HG03558 (cell line): ENCODE data around the gene CKS2.

Source experiments
- ATAC-seq: cut with Tn5 transposase; IDR thresholded peaks from one replicate; pipeline ENCODE4 v1.9.1; 2021; ENCODE audit warnings: moderate number of reproducible peaks; ENCODE audit not compliant: unreplicated experiment; ENCODE audit errors: extremely low read depth

Gene CKS2

DNA sequence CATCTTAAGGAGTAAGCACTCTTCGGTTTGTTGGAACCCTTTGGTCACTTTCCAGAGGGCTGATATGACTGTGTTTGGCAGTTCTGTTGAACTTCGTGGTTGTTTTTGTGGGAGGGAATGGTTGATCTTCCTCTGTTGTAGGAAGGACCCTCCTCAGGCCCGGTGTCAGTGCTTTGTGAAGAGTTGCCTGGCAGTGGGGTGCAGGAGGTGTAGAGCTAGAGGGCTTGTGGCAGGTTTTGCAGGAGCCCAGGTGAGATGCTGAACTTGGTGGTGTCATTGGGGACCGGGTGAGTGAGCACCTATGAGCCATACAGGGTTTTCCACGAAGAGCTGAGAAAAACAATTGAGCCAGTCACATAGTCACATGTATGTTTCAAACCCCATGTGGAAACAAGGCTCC lies 34.5 kb downstream of the CKS2 start:
- no peak for ATAC-seq

DNA sequence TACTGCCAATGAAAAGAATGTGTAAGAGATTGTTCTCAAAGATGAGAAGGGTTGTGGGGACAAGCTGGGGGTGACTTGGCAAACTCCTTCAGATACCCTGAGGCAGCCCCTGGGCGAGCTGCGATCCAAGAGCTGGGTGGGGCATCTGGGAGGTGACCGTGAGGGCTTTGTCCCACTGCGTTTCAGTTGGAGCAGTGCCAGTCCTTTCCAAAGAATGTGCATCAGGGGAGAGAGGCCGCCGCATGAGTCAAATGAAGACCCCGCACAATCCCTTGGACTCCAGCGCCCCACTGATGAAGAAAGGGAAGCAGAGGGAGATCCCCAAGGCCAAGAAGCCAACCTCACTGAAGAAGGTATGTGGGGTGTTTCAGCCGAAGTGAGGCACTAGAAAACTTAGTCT lies 35.7 kb downstream of the CKS2 start:
- ATAC-seq, result no peak

- ATAC-seq, result no peak
Measured at GRCh38 chr9:89347651-89348050, 36.7 kb downstream of the CKS2 start.

- no peak for ATAC-seq
Measured at GRCh38 chr9:89349607-89350006, 38.6 kb downstream of the CKS2 start.

DNA sequence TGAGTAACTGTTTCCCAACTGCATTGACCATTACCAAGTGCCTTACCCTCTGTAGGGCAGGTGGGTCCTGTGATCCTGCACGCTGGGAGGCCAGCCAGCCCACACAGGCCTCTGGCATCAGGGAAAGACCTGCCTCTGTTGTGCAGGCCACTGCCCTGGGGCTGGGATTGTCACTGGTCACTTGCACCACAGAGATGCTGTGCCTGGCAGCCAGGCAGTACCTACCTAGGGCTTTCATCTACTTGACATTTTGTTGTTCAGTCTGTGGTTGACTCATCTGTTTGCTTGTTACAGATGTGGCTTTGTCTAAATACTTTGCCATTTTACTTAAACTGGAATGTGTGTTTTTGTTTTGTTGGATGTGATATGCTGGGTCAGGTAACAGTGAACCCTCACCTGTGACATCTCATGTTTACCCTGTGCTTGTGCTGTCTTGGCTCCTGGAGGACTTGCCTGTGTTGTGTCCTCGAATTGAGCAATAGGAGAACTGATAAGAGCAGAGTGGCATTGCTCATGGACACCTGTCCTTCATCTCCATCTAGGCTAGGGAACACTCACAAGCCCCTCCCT lies 40.1 kb downstream of the CKS2 start:
- ATAC-seq, result no peak

- no peak for ATAC-seq
Measured at GRCh38 chr9:89351584-89352300, 40.7 kb downstream of the CKS2 start.

DNA sequence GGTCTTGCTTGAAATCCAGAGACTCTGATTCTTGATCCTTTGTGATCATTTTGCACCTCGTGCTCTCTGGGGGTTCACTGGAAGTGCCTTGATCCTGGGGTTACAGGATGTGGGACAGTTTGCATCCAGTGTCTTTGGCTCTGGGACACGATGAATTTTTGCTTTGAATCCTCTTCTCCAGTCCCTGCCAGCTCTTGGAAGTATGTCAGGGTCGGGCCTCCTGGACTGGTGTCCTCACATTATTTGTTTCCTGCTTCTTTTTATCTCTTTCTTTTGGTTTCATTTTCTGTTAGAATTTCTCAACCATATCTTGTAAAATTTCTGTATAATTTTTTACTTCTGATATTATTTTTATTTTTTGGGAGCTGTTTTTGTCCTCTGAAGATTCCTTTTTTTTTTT lies 41.5 kb downstream of the CKS2 start:
- ATAC-seq, result no peak

DNA sequence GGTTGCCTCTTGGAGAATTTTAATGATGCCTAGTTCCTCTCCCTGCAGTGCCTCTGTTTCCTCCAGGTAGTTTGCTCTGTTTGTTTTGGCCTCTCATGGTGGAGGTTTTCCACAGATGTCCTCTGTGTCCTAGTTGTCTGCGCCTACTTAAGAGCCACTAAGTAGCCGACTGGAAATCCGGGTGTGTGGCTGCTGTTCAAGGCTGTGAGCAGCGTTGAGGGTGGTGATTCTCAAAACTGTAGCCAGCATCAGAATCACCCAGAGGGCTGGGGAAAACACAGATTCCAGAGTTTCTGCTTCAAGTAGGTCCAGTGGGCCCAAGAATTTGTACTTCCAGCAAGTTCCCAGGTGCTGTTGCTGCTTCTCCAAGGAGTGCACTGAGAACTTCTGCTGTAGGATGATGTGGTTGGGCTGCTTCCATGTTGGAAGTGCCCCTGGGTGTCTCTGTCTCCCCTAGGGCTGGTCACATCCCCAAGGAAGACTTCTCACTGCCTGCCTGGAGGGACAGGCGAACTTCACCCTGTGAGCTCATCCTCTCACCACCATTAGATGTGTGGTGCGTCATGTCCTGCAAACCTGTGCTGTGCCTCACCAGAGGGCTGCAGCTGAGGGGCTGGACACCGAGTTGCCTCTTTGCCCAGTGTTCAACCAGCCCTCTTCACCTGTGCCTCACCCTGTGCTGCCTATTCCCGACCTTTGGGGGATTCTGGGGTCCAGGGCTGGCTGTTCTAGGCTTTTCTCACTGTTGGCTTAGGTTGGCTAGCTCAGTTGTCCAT lies 42.1 kb downstream of the CKS2 start:
- no peak for ATAC-seq

DNA sequence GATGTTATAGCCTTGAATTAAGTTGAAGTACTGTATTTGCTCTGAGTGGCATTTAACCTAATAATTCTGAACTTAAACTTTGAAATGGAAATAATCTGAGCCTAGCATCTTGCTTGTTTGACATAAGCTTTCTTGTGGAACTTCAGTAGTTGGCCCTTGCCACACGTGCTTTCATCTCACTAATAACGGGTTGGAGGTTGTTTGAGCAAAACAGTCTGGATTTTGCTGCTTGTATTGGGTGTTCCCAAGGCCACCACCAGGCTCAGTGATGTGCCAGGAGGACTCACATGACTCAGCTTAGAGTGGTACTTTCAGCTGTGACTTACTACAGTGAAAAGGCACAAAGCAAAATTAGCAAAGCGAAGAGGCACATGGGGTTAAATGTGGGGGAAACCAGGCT lies 43.0 kb downstream of the CKS2 start:
- no peak for ATAC-seq

DNA sequence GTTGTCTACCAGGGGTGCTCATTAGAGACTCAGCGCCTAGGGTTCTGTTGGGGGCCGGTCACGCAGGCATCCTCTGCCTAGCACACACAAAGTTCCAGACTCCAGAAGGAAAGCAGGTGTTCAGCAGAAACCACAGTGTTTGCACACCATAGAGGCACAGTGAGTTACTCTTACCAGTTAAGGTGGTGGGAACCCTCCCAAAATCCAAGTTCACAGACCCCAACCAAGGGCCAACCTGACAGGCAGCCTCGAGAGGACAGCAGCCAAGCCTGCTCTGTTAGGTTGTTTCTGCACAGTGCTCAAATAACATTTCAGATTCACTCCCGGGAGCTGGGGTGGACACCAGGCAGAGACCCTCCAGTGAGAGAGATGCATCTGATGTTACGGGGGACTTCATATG lies 43.5 kb downstream of the CKS2 start:
- ATAC-seq, result no peak

- ATAC-seq, result no peak
Measured at GRCh38 chr9:89356782-89357181, 45.8 kb downstream of the CKS2 start.

DNA sequence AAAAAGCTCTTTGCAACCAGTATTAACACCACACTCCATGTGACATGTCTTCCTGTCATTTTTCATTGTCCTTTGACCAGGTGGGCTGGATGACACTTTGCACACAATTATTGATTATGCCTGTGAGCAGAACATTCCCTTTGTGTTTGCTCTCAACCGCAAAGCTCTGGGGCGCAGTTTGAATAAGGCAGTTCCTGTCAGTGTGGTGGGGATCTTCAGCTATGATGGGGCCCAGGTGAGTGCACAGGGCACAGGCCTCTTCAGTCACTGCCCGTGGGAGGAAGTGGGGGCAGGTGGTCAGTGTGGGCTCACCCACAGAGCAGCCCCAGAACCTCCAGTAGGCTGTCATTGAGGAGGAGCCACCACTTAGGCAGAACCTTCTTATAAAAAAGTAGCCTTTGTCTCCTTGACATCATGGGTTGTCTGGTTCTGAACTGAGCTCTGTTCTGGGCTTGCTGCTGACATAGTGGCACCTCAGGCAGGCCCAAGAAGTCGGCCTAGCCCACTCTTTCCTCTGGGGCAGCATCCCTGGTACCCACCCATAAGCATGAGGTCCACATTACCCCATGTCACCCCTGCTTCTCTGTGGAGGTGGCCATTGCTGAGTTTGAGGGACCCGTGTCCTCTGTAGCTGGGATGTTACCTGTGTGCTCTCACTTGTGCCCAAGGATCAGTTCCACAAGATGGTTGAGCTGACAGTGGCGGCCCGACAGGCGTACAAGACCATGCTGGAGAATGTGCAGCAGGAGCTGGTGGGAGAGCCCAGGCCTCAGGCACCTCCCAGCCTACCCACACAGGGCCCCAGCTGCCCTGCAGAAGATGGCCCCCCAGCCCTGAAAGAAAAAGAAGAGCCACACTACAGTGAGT lies 46.6 kb downstream of the CKS2 start:
- ATAC-seq, result no peak

DNA sequence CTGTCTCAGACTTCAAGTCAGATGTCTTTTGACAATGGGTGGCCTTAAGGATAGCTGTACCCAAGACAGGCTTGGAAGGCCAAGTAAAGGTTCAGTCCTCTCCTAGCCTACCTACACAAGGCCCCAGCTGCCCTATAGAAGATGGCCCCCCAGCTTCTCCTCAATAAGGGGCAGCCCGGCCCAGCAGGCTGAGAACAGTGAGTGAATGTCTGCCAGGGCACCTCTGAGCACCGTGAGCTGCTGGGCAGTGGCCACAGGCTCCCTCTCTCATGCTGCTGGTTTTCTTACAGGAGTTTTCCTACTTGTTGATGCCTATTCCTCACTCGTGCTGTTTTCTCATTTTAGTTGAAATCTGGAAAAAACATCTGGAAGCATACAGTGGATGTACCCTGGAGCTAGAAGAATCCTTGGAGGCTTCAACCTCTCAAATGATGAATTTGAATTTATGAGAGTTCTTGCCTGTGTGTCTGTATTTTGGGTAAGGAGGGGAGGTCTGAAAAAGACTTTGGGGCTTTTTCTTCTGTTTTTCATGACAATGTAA lies 47.5 kb downstream of the CKS2 start:
- no peak for ATAC-seq

- no peak for ATAC-seq
Measured at GRCh38 chr9:89358985-89359384, 48.0 kb downstream of the CKS2 start.

GRCh38 chr9:89359751-89360261 lies 48.8 kb downstream of the CKS2 start:
- ATAC-seq, result no peak

DNA sequence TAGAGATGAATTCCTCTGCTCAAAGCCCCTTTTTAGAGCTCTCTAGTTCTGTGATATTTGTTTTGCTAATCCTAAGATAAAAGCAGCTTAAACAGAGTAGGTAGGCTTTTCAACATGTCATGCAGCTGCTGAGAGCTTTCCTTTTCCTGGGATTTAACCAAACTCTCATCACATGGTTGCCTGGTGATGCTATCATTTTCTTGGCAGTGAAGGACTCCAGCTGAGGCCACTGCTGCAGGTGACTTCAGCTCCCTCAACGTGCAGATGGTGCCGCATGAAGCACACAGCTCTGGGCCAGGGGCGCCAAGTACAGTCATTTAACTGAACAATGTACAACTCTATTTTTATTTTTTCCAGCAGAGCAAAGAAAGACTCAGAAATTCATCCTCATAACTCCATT lies 49.5 kb downstream of the CKS2 start:
- ATAC-seq, result no peak

GRCh38 chr9:89361031-89361430 lies 50.0 kb downstream of the CKS2 start:
- no peak for ATAC-seq

- ATAC-seq, result no peak
Measured at GRCh38 chr9:89361816-89362646, 51.0 kb downstream of the CKS2 start.

DNA sequence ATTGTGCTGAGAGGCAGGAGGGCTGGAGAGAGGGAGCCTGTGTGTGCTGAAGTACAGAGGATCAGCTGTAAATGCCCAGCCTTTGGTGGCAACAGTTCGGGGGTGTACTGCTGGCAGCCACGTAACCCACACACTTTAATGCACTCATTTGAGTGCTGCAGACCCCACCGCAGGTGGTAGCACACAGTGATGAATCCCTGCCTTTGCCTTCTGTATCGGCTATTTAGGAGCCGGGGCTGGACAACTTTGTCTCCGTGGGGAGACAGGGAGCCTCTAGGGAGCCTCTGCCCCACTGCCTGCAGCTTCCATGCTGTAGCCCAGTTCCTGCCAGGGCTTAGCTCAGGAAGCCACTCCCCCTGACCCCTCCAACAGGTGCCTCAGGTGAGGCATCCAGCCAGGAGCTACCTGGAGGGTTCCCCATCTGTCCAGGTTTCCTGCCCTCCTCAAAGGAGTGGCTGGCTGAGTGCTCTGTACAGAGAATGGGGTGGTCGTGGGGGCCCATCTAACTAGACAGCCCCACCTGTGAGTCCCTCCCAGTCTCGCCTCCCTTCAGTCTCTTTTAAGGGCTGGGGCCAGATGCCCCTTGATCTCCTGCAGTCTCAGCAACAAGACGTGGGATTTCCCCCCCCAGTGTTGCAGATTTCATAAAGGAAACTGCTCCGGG lies 51.8 kb downstream of the CKS2 start:
- no peak for ATAC-seq
